Stimulated activated CD4-positive, alpha-beta T cell treated with anti-CD3 and anti-CD28 coated beads, Interleukin-15, amount 100 ng/mL, for 24 hours (primary cell): ENCODE measurements around the gene NCS1.

Source experiments
- DNase-seq: peaks from one replicate; pipeline ENCODE4 v3.0.0-alpha.2; 2020

The NCS1 gene

DNA sequence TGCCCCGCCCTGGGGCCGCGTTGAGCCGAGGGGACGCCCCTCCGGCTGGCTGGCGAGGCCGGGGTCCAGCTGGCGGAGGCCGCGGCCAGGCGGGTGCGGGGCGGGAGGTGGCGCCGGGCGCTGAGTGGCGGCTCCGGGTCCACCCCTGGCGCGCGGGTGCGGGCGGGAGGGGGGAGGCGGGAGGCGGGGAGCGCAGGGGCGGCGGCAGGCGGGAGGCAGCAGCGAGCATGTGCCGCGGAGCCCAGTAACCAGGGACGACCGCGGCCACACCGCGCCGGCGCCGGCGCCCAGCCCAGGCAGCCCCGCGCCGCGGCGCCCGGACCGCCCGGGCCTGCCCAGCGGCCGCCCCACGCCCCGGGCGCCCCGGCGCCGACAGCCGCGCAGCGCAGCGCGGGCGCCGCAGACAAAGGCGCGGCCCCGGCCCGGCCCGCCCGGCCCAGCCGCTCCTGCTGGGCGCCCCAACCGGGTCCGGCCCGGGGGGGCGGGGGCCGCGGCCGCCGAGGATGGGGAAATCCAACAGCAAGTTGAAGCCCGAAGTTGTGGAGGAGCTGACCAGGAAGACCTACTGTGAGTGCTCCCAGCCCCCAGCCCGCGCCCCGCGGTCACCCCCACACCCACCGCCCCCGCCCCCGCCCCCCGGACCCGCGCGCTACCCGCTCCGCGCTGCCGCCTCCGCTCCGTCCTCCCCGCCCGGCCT is at the start of gene NCS1:
NCS1 (plus strand) TSS at position 244 of the 697 bp plus-strand sequence; CDS start at position 504, 260 bp downstream.
- DNase-seq, result peak; percentile 78

GRCh38 chr9:130122456-130122855 is 49.7 kb upstream of the NCS1 start:
- DNase-seq, result no peak

GRCh38 chr9:130124085-130124860 is 47.9 kb upstream of the NCS1 start:
- no peak for DNase-seq

DNA sequence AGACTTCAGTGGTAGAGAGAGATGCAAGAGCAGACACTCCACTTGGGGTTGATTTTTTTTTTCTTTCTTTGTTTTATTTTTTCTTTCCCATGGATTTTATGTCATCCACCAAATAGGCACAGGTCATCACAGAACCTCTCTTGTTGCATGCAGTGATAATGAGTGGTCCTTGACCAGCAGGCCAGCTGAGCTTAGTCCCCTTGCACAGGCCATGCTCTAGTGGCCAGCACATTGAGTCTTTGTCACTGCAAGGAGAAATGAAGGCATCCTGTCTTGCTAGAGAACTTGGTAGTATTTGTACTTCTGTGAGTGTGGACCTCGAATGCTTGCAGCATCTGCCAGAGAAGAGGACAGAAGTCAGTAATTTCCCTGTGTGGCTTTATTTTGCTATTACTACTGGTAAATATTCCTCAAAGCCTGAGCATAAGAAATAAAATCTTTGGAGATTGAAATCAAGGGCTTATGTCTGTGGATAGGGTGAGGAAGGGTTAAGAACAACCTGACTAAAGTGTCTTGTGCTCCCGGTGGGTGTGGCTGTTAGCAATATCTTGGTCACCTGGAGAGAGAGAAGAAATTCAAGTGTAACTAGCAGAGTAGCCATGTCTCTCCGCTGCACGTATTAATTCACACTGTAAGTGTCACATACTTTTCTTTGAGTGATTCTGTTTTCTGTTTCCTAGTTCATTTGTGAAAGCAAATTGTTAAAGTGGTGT is 45.3 kb upstream of the NCS1 start:
- DNase-seq, result no peak

- DNase-seq, result peak; percentile 74
Measured at GRCh38 chr9:130128251-130128650, 44.0 kb upstream of the NCS1 start.

DNA sequence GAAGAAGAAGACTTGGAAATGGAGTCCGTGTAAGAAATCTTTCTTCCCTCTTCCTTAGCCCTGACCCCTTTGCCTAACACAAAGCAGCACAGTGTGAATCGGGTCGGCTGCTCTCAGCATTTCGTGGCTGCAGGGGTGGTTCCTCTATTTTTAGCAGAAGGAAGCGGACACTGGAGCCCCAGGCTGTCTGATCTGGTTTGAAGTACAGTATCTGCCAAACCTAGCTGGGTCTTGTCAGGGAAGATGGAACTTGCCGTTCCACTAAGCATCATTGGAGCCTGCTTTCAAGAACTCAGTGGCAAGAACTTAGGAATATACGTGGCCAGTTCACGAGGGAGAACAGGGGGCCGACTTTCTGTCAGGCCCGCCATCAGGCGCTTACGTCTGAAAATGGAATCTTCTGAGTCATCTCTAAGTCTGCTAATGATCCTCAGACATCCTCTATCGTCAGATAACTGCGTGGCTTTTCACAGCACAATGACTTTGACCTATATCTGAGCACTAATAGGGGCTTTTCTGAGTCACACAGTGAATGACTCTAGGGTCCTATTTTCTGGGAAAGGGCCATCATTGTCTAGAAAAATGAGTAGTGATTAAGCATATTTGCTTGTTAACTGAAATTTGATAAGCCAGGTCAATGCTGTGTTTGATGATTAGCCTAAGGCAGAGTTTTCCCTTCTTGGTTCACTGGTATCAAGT is 43.3 kb upstream of the NCS1 start:
- peak; percentile 67 for DNase-seq

GRCh38 chr9:130129432-130130061 is 42.7 kb upstream of the NCS1 start:
- peak; percentile 52 for DNase-seq

- no peak for DNase-seq
Measured at GRCh38 chr9:130132746-130133145, 39.5 kb upstream of the NCS1 start.

GRCh38 chr9:130137081-130137640 is 35.0 kb upstream of the NCS1 start:
- DNase-seq, result no peak

- no peak for DNase-seq
Measured at GRCh38 chr9:130137641-130138081, 34.5 kb upstream of the NCS1 start.

GRCh38 chr9:130138171-130138653 is 34.0 kb upstream of the NCS1 start:
- DNase-seq, result peak; percentile 27

- DNase-seq, result peak; percentile 17
Measured at GRCh38 chr9:130138791-130139190, 33.4 kb upstream of the NCS1 start.

DNA sequence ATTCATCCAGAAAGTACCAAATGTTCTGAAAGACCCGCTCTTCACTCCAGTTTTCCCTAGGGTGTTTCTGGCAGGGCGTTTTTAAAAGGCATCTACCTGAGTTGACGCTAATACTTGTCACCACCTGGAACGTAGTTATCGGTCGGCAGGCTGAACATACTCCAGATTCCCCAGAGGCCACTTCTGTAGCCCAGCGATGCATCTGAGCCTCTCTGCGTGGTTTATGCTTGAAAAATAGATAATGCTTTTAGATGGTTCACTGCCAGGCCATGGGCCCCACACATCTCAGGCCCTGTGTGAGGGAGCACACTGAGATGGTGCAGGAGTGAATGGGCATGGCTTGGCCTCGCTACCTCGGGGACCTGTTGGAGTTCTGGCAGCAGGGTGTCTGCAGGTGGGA is 33.0 kb upstream of the NCS1 start:
- no peak for DNase-seq

DNA sequence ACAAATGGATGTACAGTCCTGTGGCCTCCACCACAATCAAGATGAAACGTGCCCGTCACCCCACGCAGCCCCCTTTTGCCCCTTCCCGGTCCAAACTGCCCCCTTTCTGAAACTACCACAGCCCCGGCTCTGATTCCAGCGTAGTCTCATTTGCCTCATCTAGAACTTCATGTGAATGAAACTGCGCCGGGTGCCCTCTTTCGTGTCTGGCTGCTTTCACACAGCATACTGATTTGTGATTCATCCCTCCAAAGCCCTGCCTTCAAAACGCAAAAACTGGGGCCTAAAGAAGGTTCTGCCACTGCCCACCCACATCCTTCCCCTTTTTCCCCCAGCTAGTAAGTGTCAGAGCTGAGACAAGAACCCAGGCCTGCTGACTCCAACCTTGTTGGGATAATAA is 31.5 kb upstream of the NCS1 start:
- peak; percentile 64 for DNase-seq

DNA sequence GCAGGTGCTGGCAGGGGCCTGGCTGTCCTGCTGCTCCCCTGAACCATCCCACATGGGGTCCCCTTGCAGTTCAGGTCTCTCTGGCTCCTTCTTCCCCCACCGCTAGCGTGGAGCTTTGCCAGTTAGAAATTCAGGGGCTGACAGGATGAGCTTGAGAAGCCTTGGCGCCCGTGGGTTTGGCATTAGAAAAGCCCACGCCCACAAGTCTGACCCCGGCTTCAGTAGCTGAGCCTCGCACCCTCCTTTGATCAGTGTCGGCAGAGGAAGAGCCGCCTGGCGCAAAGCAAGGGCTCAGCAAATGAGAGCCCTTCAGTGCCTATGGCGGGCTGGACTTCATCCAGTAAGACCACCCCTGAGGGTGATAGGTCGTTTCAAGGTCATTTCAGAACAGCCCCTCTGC is 30.1 kb upstream of the NCS1 start:
- DNase-seq, result no peak

DNA sequence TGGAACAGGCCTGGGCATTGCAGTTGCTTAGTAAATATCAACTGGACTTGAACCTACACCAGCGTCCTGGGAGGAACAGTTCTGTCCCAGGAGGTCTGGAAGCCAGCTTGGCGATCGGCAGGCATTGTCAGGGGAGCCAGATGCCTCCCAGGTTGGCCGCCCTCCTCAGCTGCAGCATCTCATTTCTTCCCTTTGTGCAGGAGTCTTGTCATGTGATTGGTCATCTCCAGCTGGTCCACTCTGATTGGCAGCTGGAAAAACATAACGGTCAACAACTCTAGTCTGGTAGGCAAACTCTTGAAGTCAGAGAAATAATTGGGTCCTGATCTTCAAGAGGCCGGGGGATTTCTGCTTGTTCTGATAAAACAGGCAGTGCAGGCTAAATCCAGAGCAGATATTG is 29.6 kb upstream of the NCS1 start:
- DNase-seq, result no peak

DNA sequence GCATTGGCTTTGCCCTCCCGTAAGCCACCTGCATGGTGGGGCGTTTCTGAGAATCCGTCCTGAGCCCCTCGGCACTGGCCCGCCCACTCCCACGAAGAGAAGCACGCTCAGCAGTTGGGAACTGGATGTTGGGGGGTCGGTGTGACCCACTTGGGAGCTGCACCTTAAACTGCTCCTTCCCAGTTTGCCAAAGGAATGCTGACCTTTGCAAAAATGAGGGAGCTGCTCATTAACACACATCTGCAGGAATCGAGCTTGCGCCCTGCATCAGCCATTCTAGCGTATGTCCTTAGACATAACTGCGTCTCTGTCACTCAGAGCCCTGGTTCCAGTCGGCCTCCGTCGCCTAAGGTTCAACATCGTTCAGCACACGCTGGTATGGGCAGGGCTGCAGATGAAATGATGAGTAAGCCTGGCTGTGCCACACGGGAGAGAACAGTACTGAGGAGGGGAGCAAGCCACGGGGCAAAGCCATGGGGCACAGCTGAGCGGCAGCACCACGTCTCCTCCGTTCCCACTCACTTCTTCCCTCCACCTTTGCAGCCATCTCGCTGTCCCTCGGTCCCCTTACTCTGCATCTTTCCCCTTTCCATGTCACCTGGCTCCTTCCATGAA is 28.8 kb upstream of the NCS1 start:
- DNase-seq, result no peak

GRCh38 chr9:130143958-130144366 is 28.2 kb upstream of the NCS1 start:
- DNase-seq, result peak; percentile 27

DNA sequence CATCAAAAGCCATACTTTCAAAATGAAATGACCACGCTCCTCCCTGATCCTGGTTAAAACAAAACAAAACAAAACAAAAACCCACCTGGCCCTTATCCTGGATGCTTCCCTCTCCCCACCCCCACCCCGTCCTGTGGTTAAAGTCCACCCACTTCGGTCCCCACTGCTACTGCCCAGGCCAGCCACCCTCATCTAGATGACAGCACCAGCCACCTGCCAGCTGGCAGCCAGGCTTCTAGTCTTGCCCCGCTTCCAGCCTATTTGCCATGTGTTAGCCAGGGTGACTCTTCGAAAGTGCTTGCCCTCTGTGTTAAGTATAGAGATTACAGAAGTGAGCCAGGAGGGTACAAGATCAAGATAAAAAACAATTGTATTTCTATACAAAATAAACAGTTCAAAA is 27.5 kb upstream of the NCS1 start:
- DNase-seq, result no peak

DNA sequence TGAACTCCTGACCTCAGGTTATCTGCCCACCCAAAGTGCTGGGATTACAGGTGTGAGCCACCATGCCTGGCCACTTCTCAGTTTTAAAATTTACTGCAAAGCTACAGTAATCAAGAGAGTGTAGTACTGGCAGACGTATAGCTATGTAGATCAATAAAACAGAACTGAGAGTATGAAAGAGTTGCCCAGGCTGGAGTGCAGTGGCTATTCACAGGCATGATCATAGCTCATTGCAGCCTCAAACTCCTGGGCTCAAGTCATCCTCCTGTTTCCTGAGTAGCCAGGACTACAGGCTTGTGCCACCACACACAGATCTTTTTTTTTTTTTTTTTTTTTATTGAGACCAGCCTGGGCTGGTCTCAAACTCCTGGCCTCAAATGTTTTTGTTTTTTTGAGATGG is 26.5 kb upstream of the NCS1 start:
- DNase-seq, result no peak

- DNase-seq, result no peak
Measured at GRCh38 chr9:130147198-130147597, 25.0 kb upstream of the NCS1 start.

- DNase-seq, result no peak
Measured at GRCh38 chr9:130147910-130148309, 24.3 kb upstream of the NCS1 start.
